SU-DHL-6 (cell line): Measurements from ENCODE around the gene CACNA1C.

Experiments used
- CTCF ChIP-seq: fragments of 200-600 bp; sonication (generic); IDR thresholded peaks from one replicate; pipeline ENCODE4 v1.5.1; 2017; ENCODE audit warnings: antibody characterized with exemption, mild to moderate bottlenecking, low read length, moderate library complexity; ENCODE audit not compliant: insufficient read depth, poor library complexity, severe bottlenecking
- EZH2phosphoT487 ChIP-seq: fragments of 200-600 bp; sonication (generic), shearing (Covaris generic); conservative IDR thresholded peaks from 2 replicates; pipeline ENCODE4 v1.6.1; 2018; ENCODE audit warnings: mild to moderate bottlenecking, antibody characterized with exemption, low read length, moderate library complexity, mixed read lengths

- TF ChIP-seq CTCF: no peak
- no peak for TF ChIP-seq EZH2phosphoT487
These were observed 30.2 kb downstream of the CACNA1C start for GRCh38 chr12:2083008-2083407.
